Measurements from ENCODE around the gene FBLN7.
"Not testable (repeated sequence)": the region's sequence is repeated elsewhere in the genome, so short reads cannot be mapped to it uniquely, and the experiment has no call there.

Gene FBLN7, protein sequence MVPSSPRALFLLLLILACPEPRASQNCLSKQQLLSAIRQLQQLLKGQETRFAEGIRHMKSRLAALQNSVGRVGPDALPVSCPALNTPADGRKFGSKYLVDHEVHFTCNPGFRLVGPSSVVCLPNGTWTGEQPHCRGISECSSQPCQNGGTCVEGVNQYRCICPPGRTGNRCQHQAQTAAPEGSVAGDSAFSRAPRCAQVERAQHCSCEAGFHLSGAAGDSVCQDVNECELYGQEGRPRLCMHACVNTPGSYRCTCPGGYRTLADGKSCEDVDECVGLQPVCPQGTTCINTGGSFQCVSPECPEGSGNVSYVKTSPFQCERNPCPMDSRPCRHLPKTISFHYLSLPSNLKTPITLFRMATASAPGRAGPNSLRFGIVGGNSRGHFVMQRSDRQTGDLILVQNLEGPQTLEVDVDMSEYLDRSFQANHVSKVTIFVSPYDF

DNA sequence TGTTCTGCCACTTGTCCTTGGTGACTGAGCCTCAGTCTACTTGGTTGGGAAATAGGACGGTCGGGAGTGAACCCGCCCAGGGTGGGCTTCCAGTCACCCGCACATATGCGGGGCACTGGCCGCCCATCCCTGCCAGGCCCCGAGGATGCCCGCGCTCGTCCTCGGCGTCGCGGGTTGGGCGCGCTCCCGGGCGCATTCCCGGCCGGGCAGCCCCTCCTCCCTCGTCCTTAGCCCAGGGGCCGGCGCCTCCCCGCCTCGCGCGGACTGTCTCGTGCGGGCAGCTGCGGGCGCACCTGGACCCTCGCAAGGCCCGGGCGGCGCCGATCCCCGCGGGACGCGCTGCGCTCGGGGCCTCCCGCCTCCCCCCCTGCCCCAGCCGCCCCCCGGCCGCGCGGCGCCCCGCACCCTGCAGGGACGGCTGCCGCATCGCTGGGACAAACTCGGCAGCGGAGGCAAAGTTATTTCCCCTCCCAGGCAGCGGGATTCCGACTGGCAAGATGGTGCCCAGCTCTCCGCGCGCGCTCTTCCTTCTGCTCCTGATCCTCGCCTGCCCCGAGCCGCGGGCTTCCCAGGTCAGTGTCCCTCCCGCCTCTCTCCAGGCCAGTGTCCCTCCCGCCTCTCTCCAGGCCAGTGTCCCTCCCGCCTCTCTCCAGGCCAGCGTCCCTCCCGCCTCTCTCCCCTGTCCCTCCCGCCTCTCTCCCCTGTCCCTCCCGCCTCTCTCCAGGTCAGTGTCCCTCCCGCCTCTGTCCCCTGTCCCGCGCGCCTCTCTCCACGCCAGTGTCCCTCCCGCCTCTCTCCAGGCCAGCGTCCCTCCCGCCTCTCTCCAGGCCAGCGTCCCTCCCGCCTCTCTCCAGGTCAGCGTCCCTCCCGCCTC is at the start of gene FBLN7:
Gene FBLN7, plus strand, starts transcription at position 227 of the 874 bp plus-strand sequence. Its CDS starts 271 bp downstream, at position 498.
- DNase-seq: no peak

DNA sequence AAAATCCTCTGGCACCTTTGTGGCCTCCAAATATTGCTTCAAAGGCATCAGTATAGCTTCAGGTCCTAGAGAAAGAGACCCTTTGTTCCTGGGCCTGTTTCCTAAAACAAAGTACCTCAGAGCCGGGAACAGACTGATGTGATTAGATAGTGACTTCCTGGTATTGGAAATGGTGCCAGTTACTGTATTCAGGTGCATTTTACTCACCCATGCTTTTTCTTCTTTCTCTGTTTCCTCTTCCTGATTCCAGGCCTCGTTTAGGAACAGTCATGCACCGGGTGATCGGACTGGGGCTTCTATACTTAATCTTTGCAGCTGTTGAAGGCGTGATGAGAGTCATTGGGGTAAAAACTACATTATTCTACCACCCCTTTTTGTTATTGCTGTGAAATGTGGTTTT is 48.8 kb upstream of the FBLN7 start:
- no peak for DNase-seq

DNA sequence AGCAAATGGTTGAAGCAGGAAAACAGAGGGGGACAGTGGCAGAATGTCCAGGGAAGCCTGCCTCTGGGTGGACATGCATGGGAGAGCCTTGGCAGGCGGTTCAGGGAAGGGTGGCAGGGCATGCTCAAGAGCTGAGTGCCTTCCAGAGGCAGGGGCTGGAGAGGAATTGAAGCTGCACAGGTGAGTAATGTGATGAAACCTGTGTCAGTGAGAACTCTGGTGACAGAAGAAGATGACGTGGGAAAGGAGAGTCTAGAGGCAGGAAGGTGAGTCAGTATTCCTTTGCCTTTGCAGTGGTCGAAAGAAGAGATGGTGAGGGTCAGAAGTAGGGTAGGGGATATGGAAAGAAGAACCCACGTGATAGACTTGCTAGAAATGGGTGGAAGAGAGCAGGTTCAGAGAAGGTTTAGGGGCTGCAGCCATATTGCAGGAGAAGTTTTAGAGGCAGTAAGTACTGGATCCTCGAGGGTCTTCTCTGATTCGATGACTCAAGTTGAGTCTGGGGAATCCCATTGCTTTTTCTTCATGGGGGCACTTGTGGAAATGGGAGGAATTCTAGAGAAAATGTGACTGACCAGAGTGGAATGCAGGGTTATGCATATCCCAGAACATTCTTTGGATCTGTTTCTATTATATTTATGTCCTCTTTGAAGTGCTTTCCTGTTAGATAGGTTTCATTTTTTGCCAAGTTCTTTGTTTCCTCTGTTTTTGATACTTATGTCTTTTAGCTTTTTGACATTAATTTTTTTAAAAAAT is 45.7 kb upstream of the FBLN7 start:
- no peak for DNase-seq

DNA sequence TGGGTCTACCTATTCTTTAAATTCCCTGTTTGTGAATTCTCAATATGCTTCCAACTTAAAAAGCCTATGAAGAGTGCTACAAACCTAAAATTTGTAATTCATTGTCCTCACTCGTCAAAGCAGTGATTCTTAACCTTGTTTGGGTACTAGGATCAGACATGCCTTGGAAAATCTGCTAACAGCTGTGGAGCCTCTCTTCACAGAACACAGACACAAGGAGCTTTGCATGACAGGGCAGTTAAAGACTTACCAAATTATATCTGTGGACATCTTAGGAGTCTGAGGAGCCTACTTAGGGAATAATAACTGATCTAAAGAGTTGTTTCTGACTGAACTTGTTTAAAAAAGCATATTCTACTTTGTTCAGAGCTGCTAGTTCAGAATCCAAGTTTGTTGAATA is 45.0 kb upstream of the FBLN7 start:
- DNase-seq: no peak

DNA sequence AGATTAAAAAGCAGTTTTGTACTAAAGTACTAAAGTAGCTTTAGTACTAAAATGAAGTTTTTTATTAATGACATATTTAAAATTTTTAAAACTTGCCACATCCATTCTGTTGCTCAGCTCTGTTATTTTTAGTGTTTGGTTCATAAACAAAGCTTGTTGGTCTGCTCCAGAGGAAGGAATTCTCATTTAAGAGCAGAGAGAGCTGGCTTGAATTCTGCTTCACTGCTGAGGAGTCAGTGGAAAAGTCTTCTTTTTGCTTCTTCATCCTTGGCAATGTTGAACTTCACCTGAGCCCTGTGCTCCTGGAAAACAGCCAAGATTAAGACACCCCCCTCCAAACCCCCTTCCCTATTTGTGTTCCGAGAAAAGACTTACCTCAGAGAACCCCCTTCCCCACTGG is 42.5 kb upstream of the FBLN7 start:
- DNase-seq: no peak

DNA sequence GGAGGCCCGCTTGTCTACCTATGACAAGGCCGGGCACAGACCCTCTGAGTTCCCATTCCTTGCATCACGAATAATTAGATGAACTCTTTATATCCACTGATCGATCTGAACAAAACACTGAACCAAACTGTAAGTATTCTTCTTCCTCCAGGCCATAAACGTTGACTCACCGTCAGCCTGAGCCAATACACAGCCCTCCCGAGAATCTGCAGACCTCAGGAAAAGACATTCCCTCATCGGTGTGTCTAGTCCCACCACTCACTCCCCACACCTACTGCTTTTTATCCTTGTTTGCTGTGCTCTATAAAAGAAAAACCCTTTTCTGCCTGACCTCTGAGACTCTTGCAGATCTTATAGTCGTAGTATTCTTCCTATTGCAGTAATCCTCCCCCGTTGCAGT is 42.1 kb upstream of the FBLN7 start:
- no peak for DNase-seq

DNA sequence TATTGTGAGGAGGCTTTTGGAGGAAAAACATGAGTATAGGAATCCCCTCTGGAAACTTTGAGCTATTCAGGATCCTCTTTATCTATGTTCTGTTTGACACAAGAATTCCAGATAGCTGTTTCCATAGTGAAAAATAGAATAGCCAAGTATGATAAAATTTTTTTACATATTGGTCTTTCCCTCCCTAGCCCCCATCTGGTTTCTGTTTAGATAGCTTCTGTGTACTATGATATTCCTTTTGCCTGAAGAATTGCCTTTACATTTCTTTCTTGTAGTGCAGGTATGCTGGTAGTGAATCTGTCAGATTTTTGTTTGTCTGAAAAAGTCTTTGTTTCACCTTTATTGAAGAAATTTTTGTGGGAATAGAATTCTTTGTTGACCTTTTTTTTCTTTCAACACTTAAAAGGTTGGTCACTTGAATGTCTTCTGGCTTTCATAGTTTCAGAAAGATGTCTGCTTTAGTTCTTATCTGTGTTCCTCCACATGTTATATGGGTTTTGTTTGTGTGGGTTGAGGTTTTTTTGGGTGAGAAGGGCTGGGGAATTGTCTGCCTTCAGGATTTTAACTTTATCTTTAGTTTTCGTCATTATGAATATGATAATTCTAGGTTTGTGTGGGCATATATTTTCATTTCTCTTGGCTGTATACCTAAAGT is 29.9 kb upstream of the FBLN7 start:
- DNase-seq: no peak

DNA sequence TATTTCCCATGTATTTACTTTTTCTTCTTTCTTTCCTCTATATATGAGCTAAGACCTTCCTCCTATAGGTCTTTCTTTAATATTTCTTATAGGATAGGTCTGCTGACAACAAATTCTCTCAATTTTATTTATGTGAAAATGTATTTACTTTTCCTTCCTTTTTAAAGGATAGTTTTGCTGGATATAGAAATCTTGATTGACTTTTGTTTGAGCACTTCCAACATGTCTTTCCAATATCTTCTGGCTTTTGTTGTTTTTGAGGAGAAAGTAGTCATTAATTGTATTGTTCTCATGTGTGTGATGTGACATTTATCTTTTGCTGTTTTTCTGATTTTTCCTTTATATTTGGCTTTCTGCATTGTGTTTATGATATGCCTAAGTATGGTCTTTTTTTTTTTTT is 28.9 kb upstream of the FBLN7 start:
- no peak for DNase-seq

DNA sequence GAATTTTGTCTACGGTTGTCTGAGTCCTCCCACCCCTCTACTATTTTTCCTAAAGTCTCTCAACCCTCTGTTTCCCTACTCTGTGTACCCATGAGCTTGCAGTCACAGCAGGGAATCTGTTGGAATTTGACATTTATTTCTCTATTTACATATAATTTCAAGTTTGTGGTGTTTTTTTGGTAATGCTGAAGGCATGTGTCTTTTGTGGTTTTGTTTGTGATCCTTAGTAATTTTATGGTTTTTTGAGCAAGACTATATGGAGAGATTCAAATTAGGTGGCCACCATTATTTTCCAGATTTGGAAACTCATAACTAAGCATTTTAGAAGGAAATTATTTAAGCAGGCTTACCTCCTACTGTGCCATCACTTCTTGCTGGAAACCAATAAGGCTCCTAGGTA is 27.2 kb upstream of the FBLN7 start:
- DNase-seq: no peak

DNA sequence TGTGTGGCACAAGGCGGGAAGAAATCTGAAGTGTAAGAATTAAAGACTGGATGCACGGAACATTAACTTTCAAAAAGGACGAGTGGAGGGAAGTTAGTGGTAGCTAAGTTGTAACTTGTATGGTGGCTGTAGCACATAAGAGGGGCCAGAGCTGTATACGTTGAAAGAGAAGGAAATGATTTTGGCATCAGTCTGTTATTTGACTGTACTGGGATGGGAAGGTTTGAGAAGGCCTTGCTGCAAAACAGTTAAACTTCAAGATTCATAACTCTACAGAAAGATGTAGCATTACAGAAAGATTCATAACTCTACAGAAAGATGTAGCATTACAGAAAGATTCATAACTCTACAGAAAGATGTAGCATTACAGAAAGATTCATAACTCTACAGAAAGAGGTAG is 24.8 kb upstream of the FBLN7 start:
- not testable (repeated sequence) for DNase-seq

DNA sequence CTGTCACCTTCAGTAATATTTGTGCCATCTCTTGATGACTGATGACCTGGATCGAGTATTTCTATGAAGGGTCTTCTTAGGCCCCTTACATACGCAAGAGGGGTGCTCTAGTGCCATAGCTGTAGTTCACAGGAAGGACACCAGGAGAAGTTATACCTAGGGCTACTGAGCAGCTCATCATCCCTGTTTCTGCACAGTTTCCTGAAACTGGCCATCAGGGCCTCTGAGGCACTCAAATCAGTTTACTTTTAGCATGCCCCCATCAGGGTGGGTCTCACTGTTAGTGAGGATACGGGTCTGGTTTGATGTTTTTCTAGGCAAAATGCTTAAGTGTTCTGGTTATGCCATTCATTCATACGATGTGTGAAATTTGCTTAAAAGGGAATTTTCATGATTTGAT is 20.0 kb upstream of the FBLN7 start:
- DNase-seq: no peak

DNA sequence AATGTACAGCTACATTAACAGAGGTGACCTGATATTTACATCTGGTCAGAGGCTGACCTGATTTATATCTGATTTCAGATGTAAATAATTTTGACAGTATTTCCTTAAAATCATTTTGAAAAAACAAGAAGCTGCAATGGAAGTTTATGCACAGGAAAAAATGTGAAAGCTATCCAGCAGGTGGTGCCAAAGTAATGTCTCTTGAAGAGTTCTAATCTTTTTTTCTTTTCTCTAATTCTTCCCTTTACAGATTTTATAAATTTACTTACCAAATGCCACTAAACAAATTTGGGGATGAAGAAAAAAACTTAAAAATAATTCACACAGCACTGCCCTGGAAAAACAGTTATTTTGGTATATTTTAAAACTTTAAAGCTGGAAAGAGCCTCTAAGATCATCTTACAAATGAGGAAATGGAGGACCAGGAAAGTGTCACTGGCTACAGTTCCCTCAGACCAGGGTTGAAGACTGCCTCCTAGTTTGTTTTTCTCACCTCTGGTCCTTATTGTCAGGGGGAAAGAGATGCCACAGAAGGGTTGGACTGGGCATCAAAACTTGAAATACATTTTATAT is 16.4 kb upstream of the FBLN7 start:
- peak; percentile 0 for DNase-seq

DNA sequence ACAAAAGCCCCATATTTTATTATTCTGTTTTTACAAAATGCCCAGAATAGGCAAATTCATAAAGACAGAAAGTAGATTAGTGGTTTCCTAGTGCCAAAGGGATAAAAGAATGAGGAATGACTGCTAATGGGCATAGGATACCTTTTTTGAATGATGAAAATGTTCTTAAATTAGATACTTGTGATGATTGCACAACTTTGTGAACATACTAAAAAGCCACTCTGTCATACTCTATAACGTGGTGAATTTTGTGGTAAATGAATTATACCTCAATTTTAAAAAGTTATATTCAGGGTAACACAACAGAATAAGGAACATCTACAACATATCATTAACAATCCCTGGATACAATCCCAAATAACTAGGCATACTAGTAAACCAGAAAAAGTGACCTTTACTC is 9.1 kb upstream of the FBLN7 start:
- no peak for DNase-seq

DNA sequence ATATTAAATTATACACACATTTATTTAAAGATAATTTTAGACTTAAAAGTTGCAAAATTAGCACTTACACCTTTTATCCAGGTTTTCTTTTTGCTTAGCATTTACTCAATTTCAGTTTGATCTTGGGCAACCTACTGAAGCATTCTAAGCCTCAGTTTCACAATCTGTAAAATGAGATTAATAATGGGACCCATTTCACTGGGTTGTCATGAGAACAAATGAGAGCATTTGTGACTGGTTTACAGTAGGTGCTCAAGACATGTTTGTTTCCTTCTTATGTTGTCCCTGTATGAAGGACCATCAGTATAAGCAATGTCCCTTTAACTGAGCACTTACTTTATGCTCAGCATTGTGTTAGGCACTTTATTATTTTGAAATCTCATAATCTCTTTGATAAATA is 4.8 kb upstream of the FBLN7 start:
- no peak for DNase-seq

DNA sequence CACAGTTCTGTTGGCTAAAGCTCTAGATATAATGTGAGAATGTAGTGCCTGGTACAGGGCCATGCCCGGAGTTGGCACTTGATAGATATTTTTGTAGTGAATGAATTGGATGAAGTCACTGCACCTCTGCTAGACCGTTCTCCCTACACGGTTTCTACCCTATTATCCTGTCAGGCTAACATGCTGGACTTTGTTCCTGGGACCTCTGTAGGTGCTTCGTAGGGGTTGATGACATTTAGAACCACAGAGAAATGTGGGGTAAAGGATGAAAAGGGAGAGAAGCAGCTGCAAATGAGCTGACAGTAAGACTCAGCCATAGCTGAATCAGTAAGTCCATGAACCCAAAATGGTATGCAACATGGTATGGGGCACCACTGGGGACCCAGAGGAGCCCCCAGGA is 4.1 kb upstream of the FBLN7 start:
- DNase-seq: no peak

DNA sequence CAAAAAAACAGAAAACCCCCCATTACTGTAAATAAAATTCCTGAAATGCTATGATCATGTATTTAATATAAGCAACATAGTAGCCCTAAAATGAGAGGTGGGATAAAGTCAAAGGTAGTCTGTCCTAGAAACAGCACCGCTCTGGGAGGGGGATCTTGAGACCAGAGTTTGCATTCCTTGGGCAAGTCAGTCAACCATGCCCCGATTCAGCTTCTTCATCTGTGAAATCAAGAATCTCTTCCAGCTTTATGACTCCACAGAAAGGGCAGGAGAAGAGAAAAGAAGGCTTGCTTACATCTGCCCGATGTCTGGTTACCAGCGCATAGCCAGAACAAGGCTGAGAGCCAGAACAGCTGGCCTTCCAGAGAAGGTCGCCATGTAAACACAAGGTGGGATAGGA is 2.1 kb upstream of the FBLN7 start:
- no peak for DNase-seq

DNA sequence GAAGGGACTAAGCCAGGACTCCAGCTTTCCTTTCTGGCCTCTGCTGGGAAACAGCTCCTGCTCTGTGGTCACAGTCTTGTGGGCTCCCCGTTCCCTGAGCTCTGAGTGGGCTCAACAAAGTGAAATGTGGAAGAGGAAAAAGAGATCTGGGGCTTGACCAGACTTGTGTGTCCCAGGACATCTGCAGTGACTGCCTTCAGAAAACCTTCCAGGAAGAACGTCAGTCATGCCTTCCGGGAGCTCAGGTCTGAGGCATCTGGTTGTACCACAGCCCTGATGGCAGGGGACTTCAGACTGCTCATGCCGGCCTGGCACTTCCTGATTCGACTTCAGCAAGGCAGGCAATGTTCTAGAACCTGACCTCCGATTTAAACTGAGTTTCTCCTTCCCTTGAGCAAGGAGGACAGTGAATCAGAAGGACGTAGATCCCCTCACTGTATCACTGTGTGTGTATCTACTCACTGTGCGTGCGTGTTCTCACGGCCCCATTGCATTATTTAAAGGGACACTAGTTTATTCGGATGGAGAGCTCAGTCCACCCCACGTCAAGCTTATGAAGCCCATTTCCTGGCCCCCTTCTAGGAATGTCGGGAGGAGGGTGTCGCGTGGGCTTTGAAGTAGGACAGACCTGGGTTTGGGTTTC is 548 bp upstream of the FBLN7 start:
- DNase-seq: no peak

DNA sequence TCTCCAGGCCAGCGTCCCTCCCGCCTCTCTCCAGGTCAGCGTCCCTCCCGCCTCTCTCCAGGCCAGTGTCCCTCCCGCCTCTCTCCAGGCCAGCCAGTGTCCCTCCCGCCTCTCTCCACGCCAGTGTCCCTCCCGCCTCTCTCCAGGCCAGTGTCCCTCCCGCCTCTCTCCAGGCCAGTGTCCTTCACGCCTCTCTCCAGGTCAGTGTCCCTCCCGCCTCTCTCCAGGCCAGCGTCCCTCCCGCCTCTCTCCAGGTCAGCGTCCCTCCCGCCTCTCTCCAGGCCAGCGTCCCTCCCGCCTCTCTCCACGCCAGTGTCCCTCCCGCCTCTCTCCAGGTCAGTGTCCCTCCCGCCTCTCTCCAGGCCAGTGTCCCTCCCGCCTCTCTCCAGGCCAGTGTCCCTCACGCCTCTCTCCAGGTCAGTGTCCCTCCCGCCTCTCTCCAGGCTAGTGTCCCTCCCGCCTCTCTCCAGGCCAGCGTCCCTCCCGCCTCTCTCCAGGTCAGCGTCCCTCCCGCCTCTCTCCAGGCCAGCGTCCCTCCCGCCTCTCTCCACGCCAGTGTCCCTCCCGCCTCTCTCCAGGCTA is 939 bp downstream of the FBLN7 start:
- DNase-seq: not testable (repeated sequence)

DNA sequence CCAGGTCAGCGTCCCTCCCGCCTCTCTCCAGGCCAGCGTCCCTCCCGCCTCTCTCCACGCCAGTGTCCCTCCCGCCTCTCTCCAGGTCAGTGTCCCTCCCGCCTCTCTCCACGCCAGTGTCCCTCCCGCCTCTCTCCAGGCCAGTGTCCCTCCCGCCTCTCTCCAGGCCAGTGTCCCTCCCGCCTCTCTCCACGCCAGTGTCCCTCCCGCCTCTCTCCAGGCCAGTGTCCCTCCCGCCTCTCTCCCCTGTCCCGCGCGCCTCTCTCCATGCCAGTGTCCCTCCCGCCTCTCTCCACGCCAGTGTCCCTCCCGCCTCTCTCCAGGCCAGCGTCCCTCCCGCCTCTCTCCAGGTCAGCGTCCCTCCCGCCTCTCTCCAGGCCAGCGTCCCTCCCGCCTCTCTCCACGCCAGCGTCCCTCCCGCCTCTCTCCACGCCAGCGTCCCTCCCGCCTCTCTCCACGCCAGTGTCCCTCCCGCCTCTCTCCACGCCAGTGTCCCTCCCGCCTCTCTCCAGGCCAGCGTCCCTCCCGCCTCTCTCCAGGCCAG is 1.5 kb downstream of the FBLN7 start:
- not testable (repeated sequence) for DNase-seq

DNA sequence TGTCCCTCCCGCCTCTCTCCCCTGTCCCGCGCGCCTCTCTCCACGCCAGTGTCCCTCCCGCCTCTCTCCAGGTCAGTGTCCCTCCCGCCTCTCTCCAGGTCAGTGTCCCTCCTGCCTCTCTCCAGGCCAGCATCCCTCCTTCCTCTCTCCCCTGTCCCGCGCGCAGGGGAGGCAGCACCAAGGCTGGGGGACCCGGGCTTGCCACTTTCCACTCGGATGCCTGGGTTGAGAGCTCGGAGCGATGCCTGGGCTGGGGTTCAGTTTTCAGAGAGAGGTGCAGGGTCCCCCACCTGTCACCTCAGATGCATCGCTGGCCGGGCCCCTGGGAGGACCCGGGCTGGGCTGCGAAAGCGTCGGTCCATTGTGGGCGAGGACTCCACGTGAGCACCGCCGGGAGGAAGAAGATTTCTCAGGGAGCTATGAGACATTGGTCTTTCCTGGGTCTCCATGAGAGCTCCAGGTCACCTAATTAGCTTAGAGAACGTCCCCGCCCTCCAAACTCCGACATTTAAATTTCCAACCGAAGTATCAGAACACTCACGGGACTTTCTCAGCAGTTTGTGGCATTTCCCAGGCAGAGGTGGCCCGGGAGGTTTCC is 2.1 kb downstream of the FBLN7 start:
- DNase-seq: no peak
